SK-N-SH (cell line): ENCODE measurements around the gene UGT1A1. TPM values are rescaled to one million over a fixed set of nuclear protein-coding genes. Genes with fewer than 3 reads are reported as not detected.

Source experiments
- CTCF ChIA-PET: fragments of 300-600, 350-600 bp; formaldehyde crosslinking; extraction: SDS; loops from one replicate; lab custom pipeline; 2021; lab: Yijun Ruan, JAX
- POLR2A ChIA-PET: fragments of 350-600 bp; sonication (Branson Sonifier 250); formaldehyde crosslinking; extraction: SDS; loops from one replicate; lab custom pipeline; 2020; ENCODE audit warnings: antibody characterized with exemption, inconsistent platforms; lab: Yijun Ruan, JAX
- DNase-seq: peaks from one replicate; pipeline ENCODE4 v3.0.0; 2012
- H2AFZ ChIP-seq: fragments of 200-600 bp; sonication (generic); 2 replicates; pipeline ENCODE4 v1.8.1; 2016; ENCODE audit warnings: antibody characterized with exemption, mild to moderate bottlenecking, low read depth
- H3F3A ChIP-seq: fragments of 200-600 bp; sonication (generic); replicated peaks from 2 replicates; pipeline ENCODE3; 2016; ENCODE audit warnings: antibody characterized with exemption, mild to moderate bottlenecking; ENCODE audit not compliant: insufficient read depth
- H3K27ac ChIP-seq, 2 experiments: fragments of 200-500 bp in 1 of 2; fragments of 200-600 bp in 1 of 2; sonication (Bioruptor generic) in 1 of 2; sonication (generic), shearing (Covaris generic) in 1 of 2; 2 replicates each; pipeline versions ENCODE4 v1.5.1 to v1.6.1; 2014 to 2016; ENCODE audit warnings: low read depth in 2 of 2, inconsistent platforms in 1 of 2, low read length in 1 of 2, mild to moderate bottlenecking in 1 of 2, mixed read lengths in 1 of 2
- H3K27me3 ChIP-seq: fragments of 200-600 bp; sonication (generic), shearing (Covaris generic); 2 replicates; pipeline ENCODE4 v1.6.1; 2016; ENCODE audit warnings: mixed run types; ENCODE audit not compliant: insufficient read depth
- H3K36me3 ChIP-seq, 2 experiments: fragments of 200-500 bp in 1 of 2; fragments of 200-600 bp in 1 of 2; sonication (Bioruptor generic) in 1 of 2; sonication (generic) in 1 of 2; replicated peaks in 1 of 2; 2 replicates each; pipeline versions ENCODE3 to v1.5.1; 2014 to 2016; ENCODE audit warnings: low read length in 1 of 2, mild to moderate bottlenecking in 1 of 2; ENCODE audit not compliant: insufficient read depth in 2 of 2, control insufficient read depth in 1 of 2
- H3K4me1 ChIP-seq, 2 experiments: fragments of 200-500 bp in 1 of 2; fragments of 200-600 bp in 1 of 2; sonication (Bioruptor generic) in 1 of 2; sonication (generic), shearing (Covaris generic) in 1 of 2; 2 replicates each; pipeline versions ENCODE4 v1.5.1 to v1.6.1; 2014 to 2016; ENCODE audit warnings: low read depth in 1 of 2, low read length in 1 of 2, mixed run types in 1 of 2; ENCODE audit not compliant: insufficient read depth in 2 of 2, control insufficient read depth in 1 of 2
- H3K4me2 ChIP-seq: fragments of 200-600 bp; sonication (generic), shearing (Covaris generic); 2 replicates; pipeline ENCODE4 v1.6.1; 2017; ENCODE audit warnings: mixed run types
- H3K4me3 ChIP-seq, 2 experiments: fragments of 200-500 bp in 1 of 2; fragments of 200-600 bp in 1 of 2; sonication (Bioruptor generic) in 1 of 2; sonication (generic), shearing (Covaris generic) in 1 of 2; 2 replicates each; pipeline versions ENCODE4 v1.5.1 to v1.8.1; 2014 to 2016; ENCODE audit warnings: low read depth in 2 of 2, inconsistent platforms in 1 of 2, low read length in 1 of 2, mild to moderate bottlenecking in 1 of 2, mixed read lengths in 1 of 2, moderate library complexity in 1 of 2
- H3K79me2 ChIP-seq: fragments of 200-600 bp; sonication (generic); 2 replicates; pipeline ENCODE4 v1.8.1; 2017; ENCODE audit warnings: mild to moderate bottlenecking; ENCODE audit not compliant: insufficient read depth
- H3K9ac ChIP-seq: fragments of 200-600 bp; sonication (generic); 2 replicates; pipeline ENCODE4 v1.6.1; 2017; ENCODE audit warnings: mixed run types
- H3K9me2 ChIP-seq: fragments of 200-600 bp; sonication (generic); 2 replicates; pipeline ENCODE4 v1.6.1; 2017; ENCODE audit warnings: mixed run types
- H3K9me3 ChIP-seq: fragments of 200-600 bp; sonication (generic); 2 replicates; pipeline ENCODE4 v1.6.1; 2017; ENCODE audit warnings: mixed run types, mild to moderate bottlenecking, moderate library complexity
- H4K20me1 ChIP-seq: fragments of 200-600 bp; sonication (generic); 2 replicates; pipeline ENCODE4 v1.6.1; 2017; ENCODE audit warnings: mild to moderate bottlenecking, mixed run types; ENCODE audit not compliant: insufficient read depth
- CHD2 ChIP-seq: fragments of 150-350 bp; IDR thresholded peaks from 2 replicates; pipeline ENCODE4 v1.6.1; 2018; ENCODE audit warnings: low read length; ENCODE audit not compliant: partially characterized antibody
- EZH2phosphoT487 ChIP-seq: fragments of 200-600 bp; sonication (generic); IDR thresholded peaks from 2 replicates; pipeline ENCODE4 v1.6.1; 2017; ENCODE audit warnings: low read depth, mixed run types, mild to moderate bottlenecking, antibody characterized with exemption, moderate library complexity, borderline replicate concordance
- FOSL2 ChIP-seq: IDR thresholded peaks from 2 replicates; pipeline ENCODE4 v1.4.0; 2012; ENCODE audit warnings: low read depth, mild to moderate bottlenecking, moderate library complexity, borderline replicate concordance
- IRF3 ChIP-seq: fragments of 150-350 bp; IDR thresholded peaks from 2 replicates; pipeline ENCODE4 v1.6.1; 2016; ENCODE audit warnings: mild to moderate bottlenecking, low read depth, low read length
- JUND ChIP-seq: IDR thresholded peaks from 2 replicates; pipeline ENCODE4 v1.4.0; 2012
- MEF2A ChIP-seq: IDR thresholded peaks from 2 replicates; pipeline ENCODE4 v1.4.0; 2012; ENCODE audit warnings: low read depth, borderline replicate concordance
- MXI1 ChIP-seq: IDR thresholded peaks from 2 replicates; pipeline ENCODE4 v1.6.1; 2012; ENCODE audit warnings: mild to moderate bottlenecking, low read depth, low read length, improper control_type of control experiment
- NFIC ChIP-seq: IDR thresholded peaks from 2 replicates; pipeline ENCODE4 v1.4.0; 2012; ENCODE audit warnings: borderline replicate concordance
- PBX3 ChIP-seq: IDR thresholded peaks from 2 replicates; pipeline ENCODE4; 2012
- POLR2AphosphoS5 ChIP-seq: IDR thresholded peaks from 2 replicates; pipeline ENCODE4 v1.6.1; 2012; ENCODE audit warnings: low read depth, low read length
- RCOR1 ChIP-seq: fragments of 150-350 bp; IDR thresholded peaks from 2 replicates; pipeline ENCODE4 v1.6.1; 2017; ENCODE audit warnings: antibody characterized with exemption, low read length
- RFX5 ChIP-seq: IDR thresholded peaks from 2 replicates; pipeline ENCODE4 v1.6.1; 2012; ENCODE audit warnings: mild to moderate bottlenecking, improper control_type of control experiment, low read length
- SMC3 ChIP-seq: IDR thresholded peaks from 2 replicates; pipeline ENCODE4 v1.6.1; 2012; ENCODE audit warnings: low read depth, low read length, improper control_type of control experiment
- TAF1 ChIP-seq: IDR thresholded peaks from 2 replicates; pipeline ENCODE4 v1.6.1; 2012; ENCODE audit warnings: low read depth, mild to moderate bottlenecking, low read length, moderate library complexity, borderline replicate concordance
- TEAD4 ChIP-seq: IDR thresholded peaks from 2 replicates; pipeline ENCODE4 v1.4.0; 2012; ENCODE audit warnings: mild to moderate bottlenecking, borderline replicate concordance; ENCODE audit not compliant: insufficient read depth
- USF1 ChIP-seq: IDR thresholded peaks from 2 replicates; pipeline ENCODE4 v1.4.0; 2012; ENCODE audit warnings: low read depth, borderline replicate concordance
- USF2 ChIP-seq: fragments of 150-350 bp; IDR thresholded peaks from 2 replicates; pipeline ENCODE4 v1.6.1; 2017; ENCODE audit warnings: antibody characterized with exemption, low read length, low read depth, borderline replicate concordance
- ZBTB33 ChIP-seq: IDR thresholded peaks from 2 replicates; pipeline ENCODE4 v1.4.0; 2012; ENCODE audit warnings: low read depth, borderline replicate concordance
- WGBS: methylation state at CpG from one replicate; pipeline ENCODE4 v1.1.6; 2017; ENCODE audit warnings: low lambda C conversion rate; 5-methylcytosine and 5-hydroxymethylcytosine counted together
- polyA plus RNA-seq, 3 experiments: library from polyadenylated mRNA; depleted of rRNA; stranded (reverse); fragments of >200 nt; gene quantifications; 2 replicates each; pipeline ENCODE4 v1.2.3, GENCODE V29; 2012

Gene UGT1A1
- polyA plus RNA-seq, 1 of the 3 experiments (the other 2 are of a cell fraction) = not detected

- no peaks in the 10 kb centered on the region for H3K79me2 ChIP-seq
- H2AFZ ChIP-seq = no peak overlapping the region
- H3K36me3 ChIP-seq = no peaks in the 10 kb centered on the region
- no peak overlapping the region for H3K9ac ChIP-seq
- H3K4me2 ChIP-seq = no peak overlapping the region
- TF ChIP-seq IRF3 (no peak), FOSL2 (no peak), POLR2AphosphoS5 (no peak), RFX5 (no peak), TAF1 (no peak), EZH2phosphoT487 (no peak), NFIC (no peak), MEF2A (no peak), JUND (no peak), PBX3 (no peak), USF2 (no peak), ZBTB33 (no peak), SMC3 (no peak), TEAD4 (no peak), MXI1 (no peak), RCOR1 (no peak), USF1 (no peak), CHD2 (no peak)
- no peak overlapping the region for H3K4me3 ChIP-seq
- DNase-seq = no peak
- POLR2A ChIA-PET = no interaction called here
- H3K4me1 ChIP-seq = no peaks in the 10 kb centered on the region
- H3F3A ChIP-seq = no peaks in the 10 kb centered on the region
- no peaks in the 10 kb centered on the region for H3K27me3 ChIP-seq
- no peaks in the 10 kb centered on the region for H3K9me2 ChIP-seq
- no peaks in the 10 kb centered on the region for H3K9me3 ChIP-seq
- no peaks in the 10 kb centered on the region for H4K20me1 ChIP-seq
- CTCF ChIA-PET = interaction anchor here (2.1 kb wide), 1 partner anchor 355 kb away, joined by 5 read pairs; no protein-coding TSS in a partner anchor
- H3K27ac ChIP-seq = no peak overlapping the region
- 48% methylated on average over 10 of the region's 14 CpGs for WGBS
These were observed 38.4 kb downstream of the UGT1A1 start for GRCh38 chr2:233798335-233799086.
